T-helper 2 cell treated with Interferon-gamma antibody and Interleukin-4, amounts not matched to agents 5 μg/mL and 100 μg/mL, for 36 hours (primary cell): Measurements from ENCODE around the gene PPL.

Experiments
- DNase-seq: peaks from one replicate; pipeline ENCODE4 v3.0.0; 2021; ENCODE audit warnings: low spot score
- H3K27ac Mint-ChIP-seq: one replicate; pipeline ENCODE4 v1.8.0; 2021; ENCODE audit warnings: mild to moderate bottlenecking, mixed read lengths
- H3K27me3 Mint-ChIP-seq: one replicate; pipeline ENCODE4 v1.8.0; 2021; ENCODE audit warnings: low read depth, mixed read lengths
- H3K36me3 Mint-ChIP-seq: one replicate; pipeline ENCODE4 v1.8.0; 2021; ENCODE audit warnings: low read depth, mixed read lengths
- H3K4me1 Mint-ChIP-seq: one replicate; pipeline ENCODE4 v1.8.0; 2021; ENCODE audit warnings: low read depth, mixed read lengths
- H3K4me3 Mint-ChIP-seq: one replicate; pipeline ENCODE4 v1.8.0; 2022; ENCODE audit warnings: mild to moderate bottlenecking, moderate library complexity, mixed read lengths
- H3K9me3 Mint-ChIP-seq: one replicate; pipeline ENCODE4 v1.8.0; 2021; ENCODE audit warnings: mixed read lengths

The PPL gene

GRCh38 chr16:4947722-4948503 lies 11.0 kb upstream of the PPL start:
- no peaks in the 10 kb centered on the region for H3K9me3 Mint-ChIP-seq
- H3K27me3 Mint-ChIP-seq, result peaks cover 3% of the 10 kb centered on the region
- H3K4me3 Mint-ChIP-seq, result no peak overlapping the region
- no peaks in the 10 kb centered on the region for H3K4me1 Mint-ChIP-seq
- DNase-seq, result no peak
- no peak overlapping the region for H3K27ac Mint-ChIP-seq
- no peaks in the 10 kb centered on the region for H3K36me3 Mint-ChIP-seq

- Mint-ChIP-seq H3K9me3 (no peaks in the 10 kb centered on the region), H3K36me3 (no peaks in the 10 kb centered on the region), H3K27me3 (peaks cover 3% of the 10 kb centered on the region), H3K4me1 (no peaks in the 10 kb centered on the region), H3K4me3 (no peak overlapping the region), H3K27ac (no peak overlapping the region)
- no peak for DNase-seq
Measured at GRCh38 chr16:4946917-4947316, 10.0 kb upstream of the PPL start.

DNA sequence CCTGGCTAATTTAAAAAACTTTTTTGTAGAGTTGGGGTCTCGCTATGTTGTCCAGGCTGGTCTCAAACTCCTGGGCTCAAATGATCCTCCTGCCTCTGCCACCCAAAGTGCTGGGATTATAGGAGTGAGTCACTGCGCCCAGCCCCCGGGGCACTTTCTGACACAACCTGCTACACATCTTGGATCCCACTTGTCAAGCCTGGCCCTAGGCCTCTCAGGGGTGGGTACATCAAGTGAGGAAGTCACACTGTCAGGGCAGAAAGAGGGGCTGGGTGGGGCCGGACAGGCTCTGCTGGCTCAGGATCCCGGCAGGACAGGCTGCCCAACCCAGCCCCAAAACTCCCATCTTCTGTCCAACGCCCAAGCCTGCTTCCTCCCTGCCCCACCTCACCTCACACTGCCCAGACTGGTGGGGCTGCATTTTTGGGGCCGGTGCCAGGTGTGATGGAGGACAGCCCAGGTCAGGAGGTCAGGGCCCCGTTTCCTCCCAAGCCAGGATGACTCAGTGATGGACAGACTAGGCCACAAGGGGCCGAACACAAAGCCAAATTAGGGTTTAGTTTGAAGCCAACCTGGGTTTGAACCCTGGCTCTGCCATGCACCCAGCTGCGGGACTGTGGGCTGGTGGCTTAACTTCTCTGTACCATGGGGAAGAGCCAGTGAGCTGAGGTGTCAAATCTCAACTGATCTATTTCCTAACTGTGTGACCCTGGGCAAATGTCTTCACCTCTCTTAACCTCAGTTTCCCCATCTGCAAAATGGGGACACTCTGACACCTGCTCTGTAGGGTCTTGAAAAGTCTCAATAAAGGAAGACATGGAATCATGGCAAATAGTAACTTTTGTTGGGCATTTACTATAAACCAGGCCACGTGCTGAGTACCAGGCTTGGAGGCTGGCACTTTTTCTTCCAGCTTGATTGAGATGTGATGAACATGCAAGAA lies 8.9 kb upstream of the PPL start:
- H3K4me3 Mint-ChIP-seq, result no peak overlapping the region
- no peaks in the 10 kb centered on the region for H3K36me3 Mint-ChIP-seq
- no peak for DNase-seq
- no peaks in the 10 kb centered on the region for H3K27me3 Mint-ChIP-seq
- no peak overlapping the region for H3K27ac Mint-ChIP-seq
- no peaks in the 10 kb centered on the region for H3K4me1 Mint-ChIP-seq
- H3K9me3 Mint-ChIP-seq, result no peaks in the 10 kb centered on the region

DNA sequence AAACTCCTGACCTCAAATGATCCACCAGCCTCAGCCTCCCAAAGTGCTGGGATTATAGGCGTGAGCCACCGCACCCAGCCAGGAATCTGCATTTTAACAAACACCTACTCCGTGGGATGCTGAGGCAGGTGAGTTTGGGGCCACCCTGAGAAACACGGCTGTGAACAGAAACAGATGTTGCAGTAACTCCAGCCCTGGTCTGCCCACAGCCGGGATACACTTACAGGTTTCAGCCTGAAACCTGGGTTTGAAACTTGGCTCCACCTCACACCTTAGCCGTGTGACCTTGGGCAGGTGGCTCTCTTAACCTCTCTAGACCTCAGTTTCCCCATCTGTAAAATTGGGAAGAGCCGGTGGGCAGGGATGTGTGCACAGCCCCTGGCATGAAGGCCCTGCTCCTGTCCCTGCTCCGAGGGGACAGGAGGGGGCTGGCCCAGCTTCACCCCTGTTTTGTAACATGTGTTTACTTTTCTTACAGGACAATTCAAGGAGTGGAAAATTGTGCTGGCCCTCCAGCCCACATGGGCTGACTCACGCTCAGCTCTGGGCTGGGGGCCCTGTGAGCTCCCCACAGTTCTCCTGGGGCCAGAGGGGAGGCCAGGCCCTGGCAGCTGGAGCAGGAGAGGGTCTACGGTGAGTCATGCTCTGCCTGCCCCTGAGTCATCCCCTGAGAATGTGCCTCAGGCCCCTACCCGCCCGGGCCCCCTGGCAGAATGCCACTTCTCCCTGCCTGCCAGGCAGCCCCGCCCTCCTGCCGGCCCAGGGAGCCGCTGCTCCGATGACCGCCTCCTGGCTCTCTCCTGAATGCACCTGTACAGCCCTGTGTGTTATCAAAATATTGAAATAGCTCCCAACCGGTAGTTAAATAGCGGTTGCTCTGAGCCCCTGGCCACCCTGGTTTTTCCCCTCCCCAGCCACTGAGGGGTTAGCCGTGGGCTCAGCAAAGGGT lies 7.7 kb upstream of the PPL start:
- DNase-seq, result no peak
- H3K36me3 Mint-ChIP-seq, result no peaks in the 10 kb centered on the region
- no peaks in the 10 kb centered on the region for H3K4me1 Mint-ChIP-seq
- H3K27me3 Mint-ChIP-seq, result no peaks in the 10 kb centered on the region
- H3K4me3 Mint-ChIP-seq, result no peak overlapping the region
- H3K27ac Mint-ChIP-seq, result no peak overlapping the region
- no peaks in the 10 kb centered on the region for H3K9me3 Mint-ChIP-seq

DNA sequence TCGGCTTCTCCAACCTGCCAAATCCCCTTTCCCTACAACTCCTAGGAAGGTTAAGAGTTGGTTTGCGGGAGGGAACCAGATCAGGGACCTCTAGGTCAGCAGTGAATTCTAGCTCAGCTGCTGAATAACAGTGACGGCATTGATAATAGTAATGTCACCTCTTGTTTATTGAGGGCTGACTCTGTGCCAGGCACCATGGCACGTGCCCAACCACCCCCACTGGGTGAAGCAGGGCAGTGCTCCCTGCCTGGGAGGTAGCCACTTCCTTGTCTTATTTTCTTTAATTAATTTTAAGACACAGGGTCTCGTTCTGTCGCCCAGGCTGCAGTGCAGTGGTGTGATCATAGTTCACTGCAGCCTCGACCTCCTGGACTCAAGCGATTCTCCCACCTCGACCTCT lies 5.5 kb upstream of the PPL start:
- Mint-ChIP-seq H3K4me3 (no peak overlapping the region), H3K36me3 (no peaks in the 10 kb centered on the region), H3K9me3 (no peaks in the 10 kb centered on the region), H3K4me1 (peaks cover 2% of the 10 kb centered on the region), H3K27me3 (peaks cover 11% of the 10 kb centered on the region), H3K27ac (no peak overlapping the region)
- no peak for DNase-seq

DNA sequence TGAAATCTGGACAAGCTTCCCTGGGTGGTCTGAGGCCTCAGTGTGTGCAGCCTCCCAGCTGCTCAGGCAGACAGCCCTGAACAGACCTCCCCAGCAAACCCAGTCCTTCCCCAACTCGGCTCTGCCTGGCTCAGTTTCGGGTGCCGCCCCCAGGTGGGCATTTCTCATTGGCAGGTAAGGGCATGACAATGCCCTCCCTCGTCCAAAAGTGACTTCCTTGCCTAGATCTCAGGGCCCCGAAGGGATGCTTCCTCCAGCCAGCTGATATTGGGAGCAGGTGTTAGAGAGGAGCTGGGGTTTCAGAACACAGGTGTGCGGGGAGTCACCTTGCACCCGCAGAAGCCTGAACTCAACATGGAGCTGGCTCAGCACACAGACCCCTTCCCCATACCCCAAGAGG lies 3.8 kb upstream of the PPL start:
- Mint-ChIP-seq H3K9me3 (no peaks in the 10 kb centered on the region), H3K36me3 (no peaks in the 10 kb centered on the region), H3K4me3 (no peak overlapping the region), H3K27ac (no peak overlapping the region), H3K27me3 (peaks cover 21% of the 10 kb centered on the region), H3K4me1 (peaks cover 2% of the 10 kb centered on the region)
- DNase-seq, result no peak

- no peak overlapping the region for H3K4me3 Mint-ChIP-seq
- no peaks in the 10 kb centered on the region for H3K9me3 Mint-ChIP-seq
- DNase-seq, result no peak
- H3K4me1 Mint-ChIP-seq, result peaks cover 2% of the 10 kb centered on the region
- peaks cover 30% of the 10 kb centered on the region for H3K27me3 Mint-ChIP-seq
- no peak overlapping the region for H3K27ac Mint-ChIP-seq
- H3K36me3 Mint-ChIP-seq, result no peaks in the 10 kb centered on the region
Measured at GRCh38 chr16:4938683-4939030, 1.7 kb upstream of the PPL start.

GRCh38 chr16:4937782-4938682 lies 1.1 kb upstream of the PPL start:
- Mint-ChIP-seq H3K9me3 (no peaks in the 10 kb centered on the region), H3K27me3 (peaks cover 30% of the 10 kb centered on the region), H3K4me3 (peak overlapping the region; percentile 56), H3K4me1 (peaks cover 2% of the 10 kb centered on the region), H3K36me3 (no peaks in the 10 kb centered on the region), H3K27ac (no peak overlapping the region)
- DNase-seq, result no peak

- Mint-ChIP-seq H3K9me3 (no peaks in the 10 kb centered on the region), H3K4me3 (peak overlapping the region; percentile 61), H3K4me1 (peaks cover 2% of the 10 kb centered on the region), H3K27me3 (peaks cover 30% of the 10 kb centered on the region), H3K27ac (no peak overlapping the region), H3K36me3 (no peaks in the 10 kb centered on the region)
- no peak for DNase-seq
Measured at GRCh38 chr16:4936181-4936990, 562 bp downstream of the PPL start.

GRCh38 chr16:4935241-4935855 lies 1.6 kb downstream of the PPL start:
- Mint-ChIP-seq H3K4me3 (no peak overlapping the region), H3K27me3 (peaks cover 30% of the 10 kb centered on the region), H3K27ac (no peak overlapping the region), H3K9me3 (no peaks in the 10 kb centered on the region), H3K36me3 (no peaks in the 10 kb centered on the region), H3K4me1 (peaks cover 2% of the 10 kb centered on the region)
- no peak for DNase-seq

GRCh38 chr16:4934591-4934990 lies 2.4 kb downstream of the PPL start:
- H3K4me1 Mint-ChIP-seq, result peaks cover 2% of the 10 kb centered on the region
- no peak for DNase-seq
- no peak overlapping the region for H3K27ac Mint-ChIP-seq
- H3K36me3 Mint-ChIP-seq, result no peaks in the 10 kb centered on the region
- H3K9me3 Mint-ChIP-seq, result no peaks in the 10 kb centered on the region
- peaks cover 30% of the 10 kb centered on the region for H3K27me3 Mint-ChIP-seq
- H3K4me3 Mint-ChIP-seq, result no peak overlapping the region

DNA sequence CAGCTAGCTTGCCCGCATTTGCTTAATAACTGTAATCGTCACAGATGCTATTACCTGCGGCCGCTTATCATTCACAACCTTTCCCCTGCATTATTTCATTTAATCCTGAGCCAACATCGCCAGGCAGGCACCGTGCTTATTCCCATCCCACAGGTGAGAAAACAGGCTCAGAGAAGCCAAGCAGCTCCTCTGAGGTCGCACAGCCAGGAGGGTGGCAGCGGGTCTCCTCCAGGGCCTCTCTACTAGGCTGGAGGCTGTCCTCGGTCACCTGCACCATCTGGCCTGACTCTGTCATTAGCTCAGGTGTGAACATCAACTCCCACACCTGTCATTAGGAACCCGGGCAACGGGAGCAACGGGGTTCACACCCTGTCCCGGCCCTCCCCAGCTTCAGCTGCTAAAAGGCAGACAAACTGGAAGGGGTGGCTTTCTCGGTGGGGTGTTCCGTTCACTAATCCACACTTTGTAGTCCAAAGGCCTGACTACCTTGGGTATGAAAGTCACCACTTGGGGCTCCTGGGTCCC lies 3.0 kb downstream of the PPL start:
- H3K4me1 Mint-ChIP-seq, result peaks cover 2% of the 10 kb centered on the region
- peaks cover 30% of the 10 kb centered on the region for H3K27me3 Mint-ChIP-seq
- no peak overlapping the region for H3K4me3 Mint-ChIP-seq
- H3K36me3 Mint-ChIP-seq, result no peaks in the 10 kb centered on the region
- H3K27ac Mint-ChIP-seq, result no peak overlapping the region
- peaks cover 5% of the 10 kb centered on the region for H3K9me3 Mint-ChIP-seq
- no peak for DNase-seq
